Heart left ventricle (tissue), 13 donors: ENCODE data around the gene FAM83E.

ENCODE experiments used
- CTCF ChIP-seq, 12 donors: fragments of 200-600 bp; sonication (generic) in 4 of 12; IDR thresholded peaks; one replicate each; pipeline versions ENCODE4 v1.5.0 to v1.8.0; 2018 to 2022; ENCODE audit warnings: antibody characterized with exemption in 12 of 12, mild to moderate bottlenecking in 5 of 12
- POLR2A ChIP-seq, 2 donors: fragments of 450-650 bp; IDR thresholded peaks; one replicate each; pipeline ENCODE4 v1.6.1; 2017; ENCODE audit warnings: antibody characterized with exemption in 2 of 2, mild to moderate bottlenecking in 2 of 2, moderate library complexity in 2 of 2
- donor health status: ischemic (EF 13 %, LVEDD 7.1; RV severe dilation, severe dysfunction).
- donor health status: DM: no; HTN: yes; CAD: no.
- donor health status: DM: no; HTN: no; CAD: no.
- donor health status: ischemic (EF 25% LVEDD 6.9; RV normal size, moderate dysfunction).
- donor health status: ischemic (EF 25% LVEDD 5.7; RV mildly dilated, moderate dysfunction).
- donor health status: ischemic (EF 35%, LVEDD 5.7; RV mildly dilated, moderate dysfunction).
- donor health status: nonischemic (EF 11% LVEDD 7.7; RV severe dilation, severe dysfunction).
- donor health status: DM: yes; HTN: yes; CAD: no.
- donor health status: PGD.
- donor health status: ischemic (EF 29% LVEDD 5.4; RV normal size, mild dysfunction).
- donor health status: nonischemic (EF 23%, LVEDD 6.1; RV moderate dilation, normal function).

- TF ChIP-seq CTCF (IDR thresholded peaks at IDR 0.05) = no peak
- TF ChIP-seq POLR2A (IDR thresholded peaks at IDR 0.05) = no peak
These were observed 30.2 kb upstream of the FAM83E start for GRCh38 chr19:48644839-48645619.
